22Rv1 (cell line): Measurements from ENCODE around the gene DLG5.

Experiments used
- ZFX ChIP-seq: fragments of 450-650 bp; IDR thresholded peaks from 2 replicates; pipeline ENCODE4 v1.6.1; 2017; ENCODE audit warnings: antibody characterized with exemption, borderline replicate concordance
- TF ChIP-seq, protein P1 (sequence below): fragments of 450-650 bp; IDR thresholded peaks from 2 replicates; pipeline ENCODE4 v1.5.1; 2017; ENCODE audit warnings: mild to moderate bottlenecking

DNA sequence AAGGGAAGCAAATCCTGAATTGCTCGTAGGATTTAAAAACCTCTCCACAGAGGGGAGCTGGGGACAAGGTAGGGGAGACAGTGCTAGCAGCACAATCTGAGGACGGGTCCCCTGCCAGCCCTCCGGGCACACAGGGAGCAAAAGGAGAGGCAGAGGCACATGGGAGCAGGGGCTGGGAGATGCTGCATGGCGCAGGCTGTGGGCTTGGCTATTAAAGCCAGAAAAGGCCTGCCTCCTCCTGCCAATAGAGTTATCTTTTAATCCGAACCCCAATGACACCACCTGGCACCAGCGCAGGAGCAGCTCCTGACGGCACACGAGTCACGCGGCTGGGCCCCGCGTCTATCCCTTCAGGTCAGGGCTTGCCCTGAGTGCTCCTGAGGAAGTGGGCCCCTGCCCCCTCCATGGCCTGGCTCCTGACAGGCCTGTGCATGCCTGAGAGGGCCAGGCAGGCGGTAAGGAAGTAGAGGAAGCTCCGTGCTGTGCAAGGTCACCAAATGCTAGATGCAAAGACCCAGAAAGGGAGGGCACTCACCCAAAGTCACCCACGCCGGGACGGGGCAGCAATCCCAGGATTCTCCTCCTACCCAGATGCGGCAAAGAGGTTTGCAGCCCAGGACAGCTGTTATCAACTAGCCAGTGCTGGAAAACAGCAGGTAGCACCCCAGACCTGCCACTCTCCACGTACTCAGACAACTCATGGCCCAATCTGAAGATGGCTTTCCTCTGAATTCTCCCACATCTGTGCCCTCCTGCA lies 28.1 kb downstream of the DLG5 start:
- TF ChIP-seq ZFX, result no peak
- TF ChIP-seq, protein P1, sequence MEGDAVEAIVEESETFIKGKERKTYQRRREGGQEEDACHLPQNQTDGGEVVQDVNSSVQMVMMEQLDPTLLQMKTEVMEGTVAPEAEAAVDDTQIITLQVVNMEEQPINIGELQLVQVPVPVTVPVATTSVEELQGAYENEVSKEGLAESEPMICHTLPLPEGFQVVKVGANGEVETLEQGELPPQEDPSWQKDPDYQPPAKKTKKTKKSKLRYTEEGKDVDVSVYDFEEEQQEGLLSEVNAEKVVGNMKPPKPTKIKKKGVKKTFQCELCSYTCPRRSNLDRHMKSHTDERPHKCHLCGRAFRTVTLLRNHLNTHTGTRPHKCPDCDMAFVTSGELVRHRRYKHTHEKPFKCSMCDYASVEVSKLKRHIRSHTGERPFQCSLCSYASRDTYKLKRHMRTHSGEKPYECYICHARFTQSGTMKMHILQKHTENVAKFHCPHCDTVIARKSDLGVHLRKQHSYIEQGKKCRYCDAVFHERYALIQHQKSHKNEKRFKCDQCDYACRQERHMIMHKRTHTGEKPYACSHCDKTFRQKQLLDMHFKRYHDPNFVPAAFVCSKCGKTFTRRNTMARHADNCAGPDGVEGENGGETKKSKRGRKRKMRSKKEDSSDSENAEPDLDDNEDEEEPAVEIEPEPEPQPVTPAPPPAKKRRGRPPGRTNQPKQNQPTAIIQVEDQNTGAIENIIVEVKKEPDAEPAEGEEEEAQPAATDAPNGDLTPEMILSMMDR, result no peak
